OCI-LY1 (cell line): Measurements from ENCODE around the gene BAAT.

ENCODE experiments used
- H2AFZ ChIP-seq: fragments of 200-600 bp; sonication (generic), shearing (Covaris generic); 2 replicates; pipeline ENCODE4 v1.6.0; 2014; ENCODE audit warnings: antibody characterized with exemption, mild to moderate bottlenecking, low read length
- H3F3A ChIP-seq: fragments of 200-600 bp; sonication (generic), shearing (Covaris generic); 2 replicates; pipeline ENCODE4 v1.6.0; 2014; ENCODE audit warnings: mild to moderate bottlenecking, antibody characterized with exemption, low read length, moderate library complexity; ENCODE audit not compliant: insufficient read depth
- H3K27ac ChIP-seq: fragments of 200-600 bp; sonication (generic); 2 replicates; pipeline ENCODE4 v1.5.1; 2014; ENCODE audit warnings: low read length, mixed run types, mild to moderate bottlenecking, low read depth; ENCODE audit not compliant: poor library complexity, severe bottlenecking
- H3K27me3 ChIP-seq: fragments of 200-600 bp; sonication (generic); 2 replicates; pipeline ENCODE4 v1.6.0; 2014; ENCODE audit warnings: antibody characterized with exemption, mild to moderate bottlenecking, low read length, moderate library complexity; ENCODE audit not compliant: insufficient read depth
- H3K36me3 ChIP-seq: fragments of 200-600 bp; sonication (generic); 2 replicates; pipeline ENCODE4 v1.6.1; 2014; ENCODE audit warnings: mild to moderate bottlenecking, antibody characterized with exemption, low read length, moderate library complexity, mixed read lengths; ENCODE audit not compliant: insufficient read depth
- H3K4me1 ChIP-seq: fragments of 200-600 bp; sonication (generic); 2 replicates; pipeline ENCODE4 v1.5.1; 2014; ENCODE audit warnings: mild to moderate bottlenecking, low read length, moderate library complexity; ENCODE audit not compliant: insufficient read depth, severe bottlenecking
- H3K4me2 ChIP-seq: fragments of 200-600 bp; sonication (generic), shearing (Covaris generic); 2 replicates; pipeline ENCODE4 v1.6.1; 2014; ENCODE audit warnings: low read length
- H3K4me3 ChIP-seq: fragments of 200-600 bp; sonication (generic); 2 replicates; pipeline ENCODE4 v1.5.1; 2014; ENCODE audit warnings: low read length, low read depth, mild to moderate bottlenecking, mixed read lengths; ENCODE audit not compliant: poor library complexity, severe bottlenecking
- H3K79me2 ChIP-seq: fragments of 200-600 bp; shearing (Covaris generic); 2 replicates; pipeline ENCODE4 v1.6.1; 2016; ENCODE audit warnings: mixed run types, low read length, mixed read lengths; ENCODE audit not compliant: insufficient read depth
- H3K9ac ChIP-seq: fragments of 200-600 bp; sonication (generic), shearing (Covaris generic); 2 replicates; pipeline ENCODE4 v1.6.1; 2014; ENCODE audit warnings: mild to moderate bottlenecking, low read length, mixed read lengths
- H3K9me2 ChIP-seq: fragments of 200-600 bp; sonication (generic), shearing (Covaris generic); 2 replicates; pipeline ENCODE4 v1.6.1; 2014; ENCODE audit warnings: low read depth, mild to moderate bottlenecking, low read length, mixed read lengths
- H3K9me3 ChIP-seq: fragments of 200-600 bp; shearing (Covaris generic); 2 replicates; pipeline ENCODE4 v1.6.1; 2014; ENCODE audit warnings: low read length, mixed read lengths
- H4K20me1 ChIP-seq: fragments of 200-600 bp; sonication (generic), shearing (Covaris generic); 2 replicates; pipeline ENCODE4 v1.6.0; 2016; ENCODE audit warnings: mild to moderate bottlenecking, low read length; ENCODE audit not compliant: insufficient read depth
- CTCF ChIP-seq: fragments of 200-600 bp; sonication (generic), shearing (Covaris generic); IDR thresholded peaks from 2 replicates; pipeline ENCODE4 v1.5.1; 2017; ENCODE audit warnings: mild to moderate bottlenecking, antibody characterized with exemption, low read length, moderate library complexity, mixed read lengths
- EZH2 ChIP-seq: fragments of 200-600 bp; sonication (generic), shearing (Covaris generic); IDR thresholded peaks from 2 replicates; pipeline ENCODE4 v1.8.0; 2017; ENCODE audit warnings: borderline replicate concordance, mixed run types, mild to moderate bottlenecking, antibody characterized with exemption, low read length, moderate library complexity, mixed read lengths

Gene BAAT

GRCh38 chr9:101397746-101398067 lies 12.9 kb upstream of the BAAT start:
- Histone ChIP-seq H3K9ac (peak overlapping the region; percentile 86), H3K27me3 (no peaks in the 10 kb centered on the region), H3K4me3 (peak overlapping the region; percentile 86), H2AFZ (no peak overlapping the region), H3F3A (no peaks in the 10 kb centered on the region), H3K4me2 (peak overlapping the region; percentile 86), H3K9me3 (peaks cover 13% of the 10 kb centered on the region), H3K4me1 (peaks cover 20% of the 10 kb centered on the region), H4K20me1 (no peaks in the 10 kb centered on the region), H3K27ac (peak overlapping the region; percentile 30), H3K36me3 (peaks cover 72% of the 10 kb centered on the region), H3K79me2 (peaks cover 66% of the 10 kb centered on the region), H3K9me2 (no peaks in the 10 kb centered on the region)
- no peak for TF ChIP-seq CTCF
- TF ChIP-seq EZH2 = no peak

GRCh38 chr9:101394687-101395086 lies 9.9 kb upstream of the BAAT start:
- peaks cover 11% of the 10 kb centered on the region for H3K4me1 ChIP-seq

GRCh38 chr9:101393135-101393534 lies 8.3 kb upstream of the BAAT start:
- TF ChIP-seq CTCF (no peak), EZH2 (no peak)
- no peak overlapping the region for H3K4me2 ChIP-seq
- H3K27me3 ChIP-seq = no peaks in the 10 kb centered on the region
- H3K9me2 ChIP-seq = no peaks in the 10 kb centered on the region
- no peak overlapping the region for H2AFZ ChIP-seq
- H3K27ac ChIP-seq = no peak overlapping the region
- peaks cover 16% of the 10 kb centered on the region for H3K9me3 ChIP-seq
- no peaks in the 10 kb centered on the region for H4K20me1 ChIP-seq
- H3K4me1 ChIP-seq = peaks cover 6% of the 10 kb centered on the region
- H3K9ac ChIP-seq = no peak overlapping the region
- peaks cover 90% of the 10 kb centered on the region for H3K36me3 ChIP-seq
- H3F3A ChIP-seq = no peaks in the 10 kb centered on the region
- H3K79me2 ChIP-seq = peaks cover 75% of the 10 kb centered on the region
- H3K4me3 ChIP-seq = no peak overlapping the region

More at GRCh38 chr9:101394687-101395086, 9.9 kb upstream of the BAAT start:
- peaks cover 74% of the 10 kb centered on the region for H3K36me3 ChIP-seq
- no peak overlapping the region for H3K4me2 ChIP-seq
- no peaks in the 10 kb centered on the region for H4K20me1 ChIP-seq
- H3K9ac ChIP-seq = no peak overlapping the region
- no peak overlapping the region for H3K27ac ChIP-seq
- no peaks in the 10 kb centered on the region for H3K27me3 ChIP-seq
- H3K9me3 ChIP-seq = peaks cover 16% of the 10 kb centered on the region
- peaks cover 83% of the 10 kb centered on the region for H3K79me2 ChIP-seq
- no peaks in the 10 kb centered on the region for H3K9me2 ChIP-seq
- H3F3A ChIP-seq = no peaks in the 10 kb centered on the region
- H3K4me3 ChIP-seq = no peak overlapping the region
- no peak overlapping the region for H2AFZ ChIP-seq
- TF ChIP-seq CTCF (no peak), EZH2 (no peak)
